ENCODE measurements around the gene HBS1L.

- TF ChIP-seq, protein P1, sequence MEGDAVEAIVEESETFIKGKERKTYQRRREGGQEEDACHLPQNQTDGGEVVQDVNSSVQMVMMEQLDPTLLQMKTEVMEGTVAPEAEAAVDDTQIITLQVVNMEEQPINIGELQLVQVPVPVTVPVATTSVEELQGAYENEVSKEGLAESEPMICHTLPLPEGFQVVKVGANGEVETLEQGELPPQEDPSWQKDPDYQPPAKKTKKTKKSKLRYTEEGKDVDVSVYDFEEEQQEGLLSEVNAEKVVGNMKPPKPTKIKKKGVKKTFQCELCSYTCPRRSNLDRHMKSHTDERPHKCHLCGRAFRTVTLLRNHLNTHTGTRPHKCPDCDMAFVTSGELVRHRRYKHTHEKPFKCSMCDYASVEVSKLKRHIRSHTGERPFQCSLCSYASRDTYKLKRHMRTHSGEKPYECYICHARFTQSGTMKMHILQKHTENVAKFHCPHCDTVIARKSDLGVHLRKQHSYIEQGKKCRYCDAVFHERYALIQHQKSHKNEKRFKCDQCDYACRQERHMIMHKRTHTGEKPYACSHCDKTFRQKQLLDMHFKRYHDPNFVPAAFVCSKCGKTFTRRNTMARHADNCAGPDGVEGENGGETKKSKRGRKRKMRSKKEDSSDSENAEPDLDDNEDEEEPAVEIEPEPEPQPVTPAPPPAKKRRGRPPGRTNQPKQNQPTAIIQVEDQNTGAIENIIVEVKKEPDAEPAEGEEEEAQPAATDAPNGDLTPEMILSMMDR (IDR thresholded peaks at IDR 0.05), result no peak
- no peak for TF ChIP-seq CREB1 (CRISPR knock-in tag; IDR thresholded peaks at IDR 0.05)
- TF ChIP-seq, protein P2, sequence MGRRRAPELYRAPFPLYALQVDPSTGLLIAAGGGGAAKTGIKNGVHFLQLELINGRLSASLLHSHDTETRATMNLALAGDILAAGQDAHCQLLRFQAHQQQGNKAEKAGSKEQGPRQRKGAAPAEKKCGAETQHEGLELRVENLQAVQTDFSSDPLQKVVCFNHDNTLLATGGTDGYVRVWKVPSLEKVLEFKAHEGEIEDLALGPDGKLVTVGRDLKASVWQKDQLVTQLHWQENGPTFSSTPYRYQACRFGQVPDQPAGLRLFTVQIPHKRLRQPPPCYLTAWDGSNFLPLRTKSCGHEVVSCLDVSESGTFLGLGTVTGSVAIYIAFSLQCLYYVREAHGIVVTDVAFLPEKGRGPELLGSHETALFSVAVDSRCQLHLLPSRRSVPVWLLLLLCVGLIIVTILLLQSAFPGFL (CRISPR knock-in tag; IDR thresholded peaks at IDR 0.05; ENCODE audit: borderline replicate concordance), result no peak
- no peak for TF ChIP-seq ZNF232 (CRISPR knock-in tag; IDR thresholded peaks at IDR 0.05)
- no peak for TF ChIP-seq JUN (CRISPR knock-in tag; IDR thresholded peaks at IDR 0.05)
- TF ChIP-seq, protein P3, sequence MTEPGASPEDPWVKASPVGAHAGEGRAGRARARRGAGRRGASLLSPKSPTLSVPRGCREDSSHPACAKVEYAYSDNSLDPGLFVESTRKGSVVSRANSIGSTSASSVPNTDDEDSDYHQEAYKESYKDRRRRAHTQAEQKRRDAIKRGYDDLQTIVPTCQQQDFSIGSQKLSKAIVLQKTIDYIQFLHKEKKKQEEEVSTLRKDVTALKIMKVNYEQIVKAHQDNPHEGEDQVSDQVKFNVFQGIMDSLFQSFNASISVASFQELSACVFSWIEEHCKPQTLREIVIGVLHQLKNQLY (CRISPR knock-in tag; IDR thresholded peaks at IDR 0.05), result no peak
- no peak for TF ChIP-seq FOXJ3 (CRISPR knock-in tag; IDR thresholded peaks at IDR 0.05; ENCODE audit: borderline replicate concordance)
- no peak for TF ChIP-seq ZBTB21 (CRISPR knock-in tag; IDR thresholded peaks at IDR 0.05; ENCODE audit: borderline replicate concordance)
- no peak for TF ChIP-seq TP53 (CRISPR knock-in tag; IDR thresholded peaks at IDR 0.05)
- no peak for TF ChIP-seq RELA (CRISPR knock-in tag; IDR thresholded peaks at IDR 0.05; ENCODE audit: borderline replicate concordance)
- no peak for TF ChIP-seq GTF2I (CRISPR knock-in tag; conservative IDR thresholded peaks at IDR 0.05)
- TF ChIP-seq, protein P4, sequence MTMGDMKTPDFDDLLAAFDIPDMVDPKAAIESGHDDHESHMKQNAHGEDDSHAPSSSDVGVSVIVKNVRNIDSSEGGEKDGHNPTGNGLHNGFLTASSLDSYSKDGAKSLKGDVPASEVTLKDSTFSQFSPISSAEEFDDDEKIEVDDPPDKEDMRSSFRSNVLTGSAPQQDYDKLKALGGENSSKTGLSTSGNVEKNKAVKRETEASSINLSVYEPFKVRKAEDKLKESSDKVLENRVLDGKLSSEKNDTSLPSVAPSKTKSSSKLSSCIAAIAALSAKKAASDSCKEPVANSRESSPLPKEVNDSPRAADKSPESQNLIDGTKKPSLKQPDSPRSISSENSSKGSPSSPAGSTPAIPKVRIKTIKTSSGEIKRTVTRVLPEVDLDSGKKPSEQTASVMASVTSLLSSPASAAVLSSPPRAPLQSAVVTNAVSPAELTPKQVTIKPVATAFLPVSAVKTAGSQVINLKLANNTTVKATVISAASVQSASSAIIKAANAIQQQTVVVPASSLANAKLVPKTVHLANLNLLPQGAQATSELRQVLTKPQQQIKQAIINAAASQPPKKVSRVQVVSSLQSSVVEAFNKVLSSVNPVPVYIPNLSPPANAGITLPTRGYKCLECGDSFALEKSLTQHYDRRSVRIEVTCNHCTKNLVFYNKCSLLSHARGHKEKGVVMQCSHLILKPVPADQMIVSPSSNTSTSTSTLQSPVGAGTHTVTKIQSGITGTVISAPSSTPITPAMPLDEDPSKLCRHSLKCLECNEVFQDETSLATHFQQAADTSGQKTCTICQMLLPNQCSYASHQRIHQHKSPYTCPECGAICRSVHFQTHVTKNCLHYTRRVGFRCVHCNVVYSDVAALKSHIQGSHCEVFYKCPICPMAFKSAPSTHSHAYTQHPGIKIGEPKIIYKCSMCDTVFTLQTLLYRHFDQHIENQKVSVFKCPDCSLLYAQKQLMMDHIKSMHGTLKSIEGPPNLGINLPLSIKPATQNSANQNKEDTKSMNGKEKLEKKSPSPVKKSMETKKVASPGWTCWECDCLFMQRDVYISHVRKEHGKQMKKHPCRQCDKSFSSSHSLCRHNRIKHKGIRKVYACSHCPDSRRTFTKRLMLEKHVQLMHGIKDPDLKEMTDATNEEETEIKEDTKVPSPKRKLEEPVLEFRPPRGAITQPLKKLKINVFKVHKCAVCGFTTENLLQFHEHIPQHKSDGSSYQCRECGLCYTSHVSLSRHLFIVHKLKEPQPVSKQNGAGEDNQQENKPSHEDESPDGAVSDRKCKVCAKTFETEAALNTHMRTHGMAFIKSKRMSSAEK (CRISPR knock-in tag; IDR thresholded peaks at IDR 0.05; ENCODE audit: borderline replicate concordance), result no peak
These were observed 133.3 kb downstream of the HBS1L start for GRCh38 chr6:134921276-134921675.

Data from WTC11 (cell line).